Endothelial cell of umbilical vein (primary cell): ENCODE results near the gene NKTR. TPM values are rescaled to one million over a fixed set of nuclear protein-coding genes. Genes with fewer than 3 reads are reported as not detected.

ENCODE experiments used
- BruUV-seq: library from RNA; stranded (reverse); fragments of 400-500 nt; replicated peaks from 2 replicates; lab custom pipeline; 2021; lab: Mats Ljungman, UMichigan
- CTCF ChIA-PET: fragments of 300-600, 350-600 bp; sonication (Branson Sonifier 250); formaldehyde crosslinking; loops from one replicate; lab custom pipeline; 2021; ENCODE audit warnings: antibody characterized with exemption, inconsistent platforms; lab: Charles Lee
- POLR2A ChIA-PET: fragments of 300-600, 350-600 bp; sonication (Branson Sonifier 250); formaldehyde crosslinking; loops from one replicate; lab custom pipeline; 2021; ENCODE audit warnings: antibody characterized with exemption, inconsistent platforms; lab: Charles Lee
- DNase-seq: peaks from one replicate; pipeline ENCODE4 v3.0.0-alpha.2; 2011; ENCODE audit warnings: low read depth, low spot score
- FAIRE-seq: peaks from 2 replicates; lab custom pipeline; 2011; peaks lifted over from hg19 to GRCh38; lab: Jason Lieb, UNC
- H2AFZ ChIP-seq: 2 replicates; pipeline ENCODE4 v1.6.0; 2012; ENCODE audit warnings: low read depth, low read length, control low read depth, inconsistent platforms
- H3K27ac ChIP-seq: 2 replicates; pipeline ENCODE4 v1.5.1; 2011; ENCODE audit warnings: low read depth, mild to moderate bottlenecking, control low read depth, low read length, moderate library complexity; ENCODE audit not compliant: insufficient read depth
- H3K27me3 ChIP-seq, 2 experiments: 2 replicates each; pipeline versions ENCODE4 v1.6.0 to v1.6.1; 2011; ENCODE audit warnings: low read length in 2 of 2, mixed read lengths in 1 of 2; ENCODE audit not compliant: control insufficient read depth in 2 of 2, insufficient read depth in 2 of 2
- H3K36me3 ChIP-seq, 2 experiments: 2 replicates in 1 of 2; 3 replicates in 1 of 2; pipeline ENCODE4 v1.5.1; 2011; ENCODE audit warnings: low read length in 2 of 2, mild to moderate bottlenecking in 1 of 2, moderate library complexity in 1 of 2; ENCODE audit not compliant: control insufficient read depth in 2 of 2, insufficient read depth in 2 of 2; ENCODE audit errors: extremely low read depth in 1 of 2
- H3K4me1 ChIP-seq: 3 replicates; pipeline ENCODE4 v1.5.1; 2011; ENCODE audit warnings: mild to moderate bottlenecking, low read length; ENCODE audit not compliant: control insufficient read depth, insufficient read depth; ENCODE audit errors: extremely low read depth
- H3K4me2 ChIP-seq: 2 replicates; pipeline ENCODE4 v1.6.1; 2011; ENCODE audit warnings: low read length, control low read depth, mixed read lengths; ENCODE audit not compliant: insufficient read depth
- H3K4me3 ChIP-seq, 3 experiments: fragments of 200-600 bp in 1 of 3; sonication (generic), shearing (Covaris generic) in 1 of 3; replicated peaks in 1 of 3; 2 replicates each; pipeline ENCODE4 v1.5.1; 2011 to 2016; ENCODE audit warnings: control low read depth in 3 of 3, low read length in 3 of 3, mild to moderate bottlenecking in 2 of 3, inconsistent platforms in 1 of 3, low read depth in 1 of 3, moderate library complexity in 1 of 3; ENCODE audit not compliant: insufficient read depth in 1 of 3
- H3K79me2 ChIP-seq: 2 replicates; pipeline ENCODE4 v1.6.0; 2012; ENCODE audit warnings: low read length, inconsistent platforms; ENCODE audit not compliant: control insufficient read depth, insufficient read depth
- H3K9ac ChIP-seq: replicated peaks from 2 replicates; pipeline ENCODE3; 2011; ENCODE audit warnings: low read length, control low read depth; ENCODE audit not compliant: insufficient read depth; ENCODE audit errors: extremely low read depth
- H3K9me1 ChIP-seq: replicated peaks from 3 replicates; pipeline ENCODE4 v1.6.0; 2011; ENCODE audit warnings: mild to moderate bottlenecking, low read length; ENCODE audit not compliant: control insufficient read depth, insufficient read depth; ENCODE audit errors: extremely low read depth
- H3K9me3 ChIP-seq: replicated peaks from 2 replicates; pipeline ENCODE4 v1.5.1; 2012; ENCODE audit warnings: low read length, inconsistent platforms; ENCODE audit not compliant: control insufficient read depth, insufficient read depth
- H4K20me1 ChIP-seq: replicated peaks from 2 replicates; pipeline ENCODE3; 2011; ENCODE audit warnings: mild to moderate bottlenecking, low read length; ENCODE audit not compliant: control insufficient read depth, insufficient read depth; ENCODE audit errors: extremely low read depth
- EZH2 ChIP-seq: IDR thresholded peaks from 2 replicates; pipeline ENCODE4 v1.6.1; 2012; ENCODE audit warnings: borderline replicate concordance, low read depth, mild to moderate bottlenecking, moderate library complexity, low read length, inconsistent platforms; ENCODE audit not compliant: severe bottlenecking
- GATA2 ChIP-seq: IDR thresholded peaks from 2 replicates; pipeline ENCODE4 v1.7.0; 2011; ENCODE audit warnings: low read depth, mild to moderate bottlenecking, moderate library complexity, mixed read lengths, low read length; ENCODE audit not compliant: insufficient read length, insufficient read depth
- MYC ChIP-seq: IDR thresholded peaks from one replicate; pipeline ENCODE4 v1.6.1; 2011; ENCODE audit warnings: mild to moderate bottlenecking, low read depth, low read length
- POLR2A ChIP-seq: IDR thresholded peaks from 2 replicates; pipeline ENCODE4 v1.6.1; 2012; ENCODE audit warnings: low read depth, mild to moderate bottlenecking, control low read depth, low read length
- POLR2AphosphoS5 ChIP-seq: IDR thresholded peaks from 2 replicates; pipeline ENCODE4 v1.6.1; 2012; ENCODE audit warnings: low read depth, mild to moderate bottlenecking, control low read depth, low read length, moderate library complexity; ENCODE audit not compliant: insufficient read depth
- dilution Hi-C: fragments of 300-500 bp; cut with MboI; formaldehyde crosslinking; loops from one replicate; pipeline ENCODE4 v1.15.0; 2019; ENCODE audit warnings: low sequenced_read_pairs; ENCODE audit not compliant: extremely low pct_ligation_motif_present
- intact Hi-C: fragments of 100-400 bp; cut with micrococcal nuclease; formaldehyde crosslinking; loops from one replicate; pipeline ENCODE4 v1.10.0; 2022
- polyA plus RNA-seq, 4 experiments: library from polyadenylated mRNA; depleted of rRNA in 3 of 4; stranded (reverse) in 3 of 4; unstranded in 1 of 4; fragments of >200 nt; gene quantifications; 2 replicates each; pipeline versions ENCODE4 v1.2.1 to v1.2.3, GENCODE V29; 2011 to 2012; ENCODE audit warnings: missing spikeins in 1 of 4
- total RNA-seq: library from RNA; stranded (reverse); gene quantifications from 2 replicates; pipeline ENCODE4 v1.2.3, GENCODE V29; 2021
- TF ChIP-seq, protein P1 (sequence below), 2 donors: IDR thresholded peaks; 1 replicate in 1 of 2; 2 replicates in 1 of 2; pipeline ENCODE4 v1.5.1; 2011; ENCODE audit warnings: low read length in 2 of 2, mild to moderate bottlenecking in 2 of 2, moderate library complexity in 2 of 2, control low read depth in 1 of 2, inconsistent platforms in 1 of 2, low read depth in 1 of 2; ENCODE audit not compliant: insufficient read depth in 1 of 2; ENCODE audit errors: extremely low read depth in 1 of 2
- TF ChIP-seq, protein P2 (sequence below): IDR thresholded peaks from 2 replicates; pipeline ENCODE4 v1.6.1; 2011; ENCODE audit not compliant: insufficient read depth, insufficient read length

NKTR gene
- total and polyA plus RNA-seq, 2 donors (not counting 3 experiments of a cell fraction or from before 2014, with no cell fraction given): 27.4 to 99.0 TPM

DNA sequence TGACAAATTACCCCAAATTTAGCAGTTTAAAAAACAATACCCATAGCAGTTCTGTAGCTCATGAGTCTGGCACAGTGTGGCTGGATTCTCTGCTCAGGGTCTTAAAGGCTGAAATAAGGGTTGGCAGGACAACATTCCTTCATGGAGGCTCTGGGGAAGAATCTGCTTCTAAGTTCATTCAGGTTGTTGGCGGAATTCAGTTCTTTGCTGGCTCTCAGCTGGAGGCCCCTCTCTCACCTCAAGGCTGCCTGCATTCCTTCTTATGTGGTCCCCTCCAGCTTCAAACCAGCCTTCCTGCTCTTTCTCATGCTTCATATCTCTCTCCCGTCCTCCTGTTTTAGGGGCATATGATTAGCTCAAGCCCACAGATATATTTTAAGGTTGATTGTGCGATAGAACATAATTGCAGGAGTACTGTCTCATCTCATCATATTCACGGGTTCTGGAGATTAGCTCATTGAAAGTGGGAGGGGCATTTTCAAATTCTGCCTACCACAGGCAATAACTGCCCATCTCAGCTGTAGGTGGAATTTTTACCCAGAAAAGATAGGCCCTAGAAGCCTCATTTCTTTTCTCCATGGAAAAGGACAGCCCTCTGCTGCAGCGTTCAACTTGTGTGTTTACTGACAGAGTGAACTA, 47.5 kb downstream of the NKTR start:
- H3K9ac ChIP-seq: no peak overlapping the region
- TF ChIP-seq, protein P1, sequence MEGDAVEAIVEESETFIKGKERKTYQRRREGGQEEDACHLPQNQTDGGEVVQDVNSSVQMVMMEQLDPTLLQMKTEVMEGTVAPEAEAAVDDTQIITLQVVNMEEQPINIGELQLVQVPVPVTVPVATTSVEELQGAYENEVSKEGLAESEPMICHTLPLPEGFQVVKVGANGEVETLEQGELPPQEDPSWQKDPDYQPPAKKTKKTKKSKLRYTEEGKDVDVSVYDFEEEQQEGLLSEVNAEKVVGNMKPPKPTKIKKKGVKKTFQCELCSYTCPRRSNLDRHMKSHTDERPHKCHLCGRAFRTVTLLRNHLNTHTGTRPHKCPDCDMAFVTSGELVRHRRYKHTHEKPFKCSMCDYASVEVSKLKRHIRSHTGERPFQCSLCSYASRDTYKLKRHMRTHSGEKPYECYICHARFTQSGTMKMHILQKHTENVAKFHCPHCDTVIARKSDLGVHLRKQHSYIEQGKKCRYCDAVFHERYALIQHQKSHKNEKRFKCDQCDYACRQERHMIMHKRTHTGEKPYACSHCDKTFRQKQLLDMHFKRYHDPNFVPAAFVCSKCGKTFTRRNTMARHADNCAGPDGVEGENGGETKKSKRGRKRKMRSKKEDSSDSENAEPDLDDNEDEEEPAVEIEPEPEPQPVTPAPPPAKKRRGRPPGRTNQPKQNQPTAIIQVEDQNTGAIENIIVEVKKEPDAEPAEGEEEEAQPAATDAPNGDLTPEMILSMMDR (IDR thresholded peaks at IDR 0.05; ENCODE audit: extremely low read depth in 1 of 2, insufficient read depth in 1 of 2, low read depth in 1 of 2, low read length in 2 of 2): no peak
- no peak for TF ChIP-seq GATA2
- TF ChIP-seq POLR2A: peak; percentile 22
- no peak for TF ChIP-seq EZH2
- no peak for TF ChIP-seq POLR2AphosphoS5
- TF ChIP-seq, protein P2, sequence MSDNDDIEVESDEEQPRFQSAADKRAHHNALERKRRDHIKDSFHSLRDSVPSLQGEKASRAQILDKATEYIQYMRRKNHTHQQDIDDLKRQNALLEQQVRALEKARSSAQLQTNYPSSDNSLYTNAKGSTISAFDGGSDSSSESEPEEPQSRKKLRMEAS: no peak
- no peak for TF ChIP-seq MYC
- no peak overlapping the region for H3K4me2 ChIP-seq
- H3K36me3 ChIP-seq: peaks cover 17 to 29% of the 10 kb centered on the region in 2 experiments
- H3K27me3 ChIP-seq: no peaks in the 10 kb centered on the region
- no peaks in the 10 kb centered on the region for H3K9me1 ChIP-seq
- TSS peak; percentile 2 for BruUV-seq
- CTCF ChIA-PET: interaction anchor here (0.8 to 1.4 kb wide), 2 partner anchors 27 to 63 kb away, joined by 3 to 5 read pairs; no protein-coding TSS in a partner anchor
- peaks cover 15% of the 10 kb centered on the region for H3K79me2 ChIP-seq
- POLR2A ChIA-PET: no interaction called here
- DNase-seq (no peak), FAIRE-seq (no peak)
- intact Hi-C loops: no loop called here
- no peak overlapping the region for H3K4me3 ChIP-seq
- H3K4me1 ChIP-seq: peaks cover 14% of the 10 kb centered on the region
- no peak overlapping the region for H3K27ac ChIP-seq
- no peaks in the 10 kb centered on the region for H3K9me3 ChIP-seq
- peaks cover 3% of the 10 kb centered on the region for H4K20me1 ChIP-seq
- H2AFZ ChIP-seq: no peak overlapping the region
- dilution Hi-C loops: no loop called here
